Measurements from ENCODE around the gene KLHL9.

DNA sequence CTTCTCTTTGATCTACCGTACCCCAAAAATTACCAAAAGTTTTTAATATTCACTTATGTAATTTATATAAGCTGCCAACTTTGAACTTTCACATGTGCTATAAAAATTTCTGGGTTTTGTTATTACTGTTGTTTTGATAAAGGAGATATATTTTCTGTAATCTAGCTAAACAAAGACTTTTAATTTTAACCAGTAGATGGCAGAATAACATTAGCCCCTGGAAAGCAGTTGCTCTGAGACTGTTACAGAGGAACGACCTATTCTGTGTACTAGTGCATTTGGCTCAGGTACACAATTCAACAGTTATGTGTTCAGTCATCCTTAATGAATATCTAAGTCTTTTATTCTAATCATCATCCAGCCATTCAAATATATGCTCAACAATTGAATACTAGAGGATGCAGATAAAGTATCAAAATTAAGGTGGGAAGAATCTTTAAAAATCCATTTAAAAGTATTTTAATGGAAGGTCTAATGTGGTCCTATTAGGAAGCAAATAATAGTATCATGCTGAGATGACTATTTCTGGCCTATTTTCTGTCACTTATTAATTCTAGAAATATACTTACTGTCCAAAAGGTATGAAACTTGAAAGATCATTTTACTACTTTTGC is 8.6 kb downstream of the KLHL9 start:
- TF ChIP-seq, protein P1, sequence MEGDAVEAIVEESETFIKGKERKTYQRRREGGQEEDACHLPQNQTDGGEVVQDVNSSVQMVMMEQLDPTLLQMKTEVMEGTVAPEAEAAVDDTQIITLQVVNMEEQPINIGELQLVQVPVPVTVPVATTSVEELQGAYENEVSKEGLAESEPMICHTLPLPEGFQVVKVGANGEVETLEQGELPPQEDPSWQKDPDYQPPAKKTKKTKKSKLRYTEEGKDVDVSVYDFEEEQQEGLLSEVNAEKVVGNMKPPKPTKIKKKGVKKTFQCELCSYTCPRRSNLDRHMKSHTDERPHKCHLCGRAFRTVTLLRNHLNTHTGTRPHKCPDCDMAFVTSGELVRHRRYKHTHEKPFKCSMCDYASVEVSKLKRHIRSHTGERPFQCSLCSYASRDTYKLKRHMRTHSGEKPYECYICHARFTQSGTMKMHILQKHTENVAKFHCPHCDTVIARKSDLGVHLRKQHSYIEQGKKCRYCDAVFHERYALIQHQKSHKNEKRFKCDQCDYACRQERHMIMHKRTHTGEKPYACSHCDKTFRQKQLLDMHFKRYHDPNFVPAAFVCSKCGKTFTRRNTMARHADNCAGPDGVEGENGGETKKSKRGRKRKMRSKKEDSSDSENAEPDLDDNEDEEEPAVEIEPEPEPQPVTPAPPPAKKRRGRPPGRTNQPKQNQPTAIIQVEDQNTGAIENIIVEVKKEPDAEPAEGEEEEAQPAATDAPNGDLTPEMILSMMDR (IDR thresholded peaks at IDR 0.05), result peak; percentile 43 to 64 (median 54)
- TF ChIP-seq POLR2A (IDR thresholded peaks at IDR 0.05), result no peak
